GM12878 (cell line): ENCODE results near the gene KRAS. TPM values are rescaled to one million over a fixed set of nuclear protein-coding genes. Genes with fewer than 3 reads are reported as not detected.

ENCODE experiments used
- ATAC-seq: fragments of 200-7000 bp; cut with Tn5 transposase; 3 replicates; pipeline ENCODE4 v1.9.1; 2020; ENCODE audit warnings: mild to moderate bottlenecking, moderate library complexity
- BruUV-seq: library from RNA; stranded (reverse); fragments of 400-500 nt; replicated peaks from 2 replicates; lab custom pipeline; 2021; lab: Mats Ljungman, UMichigan
- CTCF ChIA-PET: fragments of 300-600 bp; sonication (Branson Sonifier 250); formaldehyde crosslinking; extraction: SDS; loops from one replicate; lab custom pipeline; 2021; ENCODE audit warnings: inconsistent platforms; lab: Yijun Ruan, JAX
- POLR2A ChIA-PET: fragments of 350-600 bp; formaldehyde crosslinking; extraction: SDS; loops from one replicate; lab custom pipeline; 2021; ENCODE audit warnings: inconsistent platforms; lab: Charles Lee
- RAD21 ChIA-PET: fragments of 300-600 bp; sonication (Branson Sonifier 250); formaldehyde crosslinking; loops from one replicate; lab custom pipeline; 2023; ENCODE audit warnings: antibody characterized with exemption; ENCODE audit not compliant: unreplicated experiment; lab: Charles Lee
- SMC1A ChIA-PET: fragments of 300-600 bp; sonication (Branson Sonifier 250); formaldehyde crosslinking; loops from one replicate; lab custom pipeline; 2023; ENCODE audit not compliant: unreplicated experiment, uncharacterized antibody; lab: Charles Lee
- DNase-seq: peaks from one replicate; pipeline ENCODE4 v3.0.0-alpha.2; 2011; ENCODE audit warnings: low read depth, low spot score
- FAIRE-seq: peaks from 3 replicates; lab custom pipeline; 2011; peaks lifted over from hg19 to GRCh38; lab: Jason Lieb, UNC
- H2AFZ ChIP-seq: 2 replicates; pipeline ENCODE4 v1.6.0; 2011; ENCODE audit warnings: low read depth, low read length, control low read depth; ENCODE audit not compliant: control insufficient read depth
- H3K27ac ChIP-seq: 2 replicates; pipeline ENCODE4 v1.5.1; 2011; ENCODE audit warnings: control low read depth; ENCODE audit not compliant: control insufficient read depth, insufficient read depth
- H3K27me3 ChIP-seq, 2 experiments: replicated peaks in 1 of 2; 2 replicates each; pipeline versions ENCODE4 v1.6.0 to v1.6.1; 2011; ENCODE audit warnings: low read length in 1 of 2; ENCODE audit not compliant: control insufficient read depth in 2 of 2, insufficient read depth in 2 of 2
- H3K36me3 ChIP-seq, 2 experiments: 2 replicates each; pipeline ENCODE4 v1.5.1; 2011; ENCODE audit warnings: low read length in 1 of 2; ENCODE audit not compliant: control insufficient read depth in 2 of 2, insufficient read depth in 2 of 2
- H3K4me1 ChIP-seq: 2 replicates; pipeline ENCODE4 v1.6.1; 2011; ENCODE audit warnings: mild to moderate bottlenecking, low read length, moderate library complexity, mixed read lengths; ENCODE audit not compliant: control insufficient read depth, insufficient read depth
- H3K4me2 ChIP-seq: 2 replicates; pipeline ENCODE4 v1.6.0; 2011; ENCODE audit warnings: control low read depth; ENCODE audit not compliant: control insufficient read depth, insufficient read depth
- H3K4me3 ChIP-seq: fragments of 200-600 bp; sonication (generic); 2 replicates; pipeline ENCODE4 v1.5.1; 2016
- H3K79me2 ChIP-seq: 2 replicates; pipeline ENCODE4 v1.6.0; 2011; ENCODE audit warnings: low read length; ENCODE audit not compliant: control insufficient read depth, insufficient read depth
- H3K9ac ChIP-seq: 2 replicates; pipeline ENCODE4 v1.8.0; 2011; ENCODE audit warnings: low read length, control low read depth, mixed read lengths; ENCODE audit not compliant: control insufficient read depth, insufficient read depth
- H3K9me3 ChIP-seq: replicated peaks from 3 replicates; pipeline ENCODE4 v1.5.1; 2011; ENCODE audit warnings: mild to moderate bottlenecking, low read length; ENCODE audit not compliant: control insufficient read depth, insufficient read depth
- H4K20me1 ChIP-seq: 2 replicates; pipeline ENCODE4 v1.6.0; 2011; ENCODE audit not compliant: control insufficient read depth, insufficient read depth
- BRCA1 ChIP-seq: IDR thresholded peaks from 2 replicates; pipeline ENCODE4 v1.6.1; 2011; ENCODE audit warnings: low read depth, low read length, improper control_type of control experiment
- CEBPB ChIP-seq, 2 experiments: fragments of 150-350 bp in 1 of 2; IDR thresholded peaks; 2 replicates each; pipeline ENCODE4 v1.6.1; 2012 to 2014; ENCODE audit warnings: low read depth in 2 of 2, low read length in 2 of 2, borderline replicate concordance in 1 of 2, inconsistent platforms in 1 of 2
- E4F1 ChIP-seq: fragments of 450-650 bp; IDR thresholded peaks from 2 replicates; pipeline ENCODE4 v1.6.1; 2018; ENCODE audit warnings: borderline replicate concordance, mild to moderate bottlenecking; ENCODE audit not compliant: partially characterized antibody
- EED ChIP-seq: sonication (generic); IDR thresholded peaks from 2 replicates; pipeline ENCODE4 v1.6.1; 2016; ENCODE audit warnings: antibody characterized with exemption, low read depth
- ELK1 ChIP-seq: IDR thresholded peaks from 2 replicates; pipeline ENCODE4 v1.6.1; 2012; ENCODE audit warnings: low read depth, low read length, improper control_type of control experiment
- IRF5 ChIP-seq: fragments of 450-650 bp; IDR thresholded peaks from 2 replicates; pipeline ENCODE4 v1.6.1; 2017; ENCODE audit warnings: borderline replicate concordance
- NFIC ChIP-seq: IDR thresholded peaks from 2 replicates; pipeline ENCODE4 v1.6.1; 2012; ENCODE audit warnings: low read depth, mild to moderate bottlenecking, inconsistent platforms, low read length, moderate library complexity
- NR2F1 ChIP-seq: fragments of 450-650 bp; conservative IDR thresholded peaks from 2 replicates; pipeline ENCODE4 v1.6.1; 2017; ENCODE audit warnings: mild to moderate bottlenecking
- PKNOX1 ChIP-seq: fragments of 450-650 bp; IDR thresholded peaks from 2 replicates; pipeline ENCODE4 v1.6.1; 2016; ENCODE audit warnings: mild to moderate bottlenecking
- SIX5 ChIP-seq: IDR thresholded peaks from 2 replicates; pipeline ENCODE4 v1.6.1; 2011; ENCODE audit warnings: mild to moderate bottlenecking, low read depth, low read length, moderate library complexity; ENCODE audit not compliant: severe bottlenecking
- SMARCA5 ChIP-seq: fragments of 450-650 bp; IDR thresholded peaks from 2 replicates; pipeline ENCODE4 v1.6.1; 2017; ENCODE audit warnings: mild to moderate bottlenecking
- SP1 ChIP-seq: IDR thresholded peaks from one replicate; pipeline ENCODE4 v1.6.1; 2011; ENCODE audit warnings: low read depth, low read length
- TCF12 ChIP-seq: IDR thresholded peaks from 2 replicates; pipeline ENCODE4 v1.6.1; 2011; ENCODE audit warnings: low read depth, mild to moderate bottlenecking, low read length
- whole genome bisulfite sequencing: methylation state at CpG from one replicate; pipeline ENCODE4 v1.1.6; 2016; ENCODE audit warnings: low lambda C conversion rate; ENCODE audit not compliant: insufficient replicate concordance, insufficient coverage; ENCODE audit errors: missing lambda C conversion rate; 5-methylcytosine and 5-hydroxymethylcytosine counted together
- in situ Hi-C: fragments of 300-500 bp; cut with MboI; formaldehyde crosslinking; loops from 9 replicates; pipeline ENCODE4 v1.14.3; 2018; ENCODE audit warnings: mixed read lengths
- intact Hi-C: fragments of 100-400 bp; cut with micrococcal nuclease; formaldehyde crosslinking; loops from one replicate; pipeline ENCODE4 v1.14.2; 2022; ENCODE audit not compliant: unreplicated experiment
- polyA plus RNA-seq, 11 experiments: library from polyadenylated mRNA; depleted of rRNA in 4 of 11; unstranded in 6 of 11; stranded (reverse) in 5 of 11; fragments of >200 nt; fragmentation: Nextera tagmentation in 4 of 11; fragmentation: Illumina TruSeq in 1 of 11; extraction: Ambion mirVana in 4 of 11; extraction: Trizol in 1 of 11; gene quantifications; 1 replicate in 1 of 11; 2 replicates in 10 of 11; pipeline versions ENCODE4 v1.2.1 to v1.2.3, GENCODE V29; 2011 to 2016; ENCODE audit warnings: inconsistent platforms in 2 of 11, missing spikeins in 2 of 11, low read depth in 1 of 11
- total RNA-seq, 4 experiments: library from RNA; depleted of rRNA in 3 of 4; stranded (reverse); fragments of >200 nt in 3 of 4; fragmentation: Illumina TruSeq in 1 of 4; extraction: Trizol in 1 of 4; gene quantifications; 2 replicates each; pipeline versions ENCODE4 v1.2.1 to v1.2.3, GENCODE V29; 2013 to 2021

The KRAS gene
- total and polyA plus RNA-seq, 10 of the 15 experiments (the other 5 are each of a cell fraction or from before 2014, with no cell fraction given) = 3.1 to 23.8 (median 8.0) TPM

- TF ChIP-seq ELK1 (no peak), TCF12 (no peak), E4F1 (no peak), SIX5 (no peak), SMARCA5 (no peak), BRCA1 (no peak), PKNOX1 (no peak), CEBPB (IDR thresholded peaks at IDR 0.05; ENCODE audit: borderline replicate concordance in 1 of 2, low read depth in 2 of 2, low read length in 2 of 2) (no peak), EED (no peak), NFIC (no peak), NR2F1 (no peak), IRF5 (no peak), SP1 (no peak)
- DNase-seq (no peak), FAIRE-seq (no peak), ATAC-seq (no peak)
- SMC1A ChIA-PET = interaction anchor here (0.6 to 1.9 kb wide), 3 partner anchors 15 to 860 kb away, joined by 3 to 7 read pairs (median 5); no protein-coding TSS in a partner anchor
- no TSS peak for BruUV-seq
- POLR2A ChIA-PET = no interaction called here
- no peaks in the 10 kb centered on the region for H3K79me2 ChIP-seq
- H3K27ac ChIP-seq = no peak overlapping the region
- no peak overlapping the region for H3K9ac ChIP-seq
- CTCF ChIA-PET = interaction anchor here (1.0 to 1.8 kb wide), 3 partner anchors 9 to 36 kb away, joined by 3 to 6 read pairs (median 4); no protein-coding TSS in a partner anchor
- H3K9me3 ChIP-seq = no peaks in the 10 kb centered on the region; the same call in 2 of the 3 replicates
- WGBS = 84% methylated on average over 5 of the region's 5 CpGs
- RAD21 ChIA-PET = interaction anchor here (0.9 to 2.1 kb wide), 3 partner anchors 19 to 131 kb away, joined by 3 to 6 read pairs (median 3); no protein-coding TSS in a partner anchor
- intact Hi-C loops = no loop called here
- no peak overlapping the region for H2AFZ ChIP-seq
- H3K4me2 ChIP-seq = no peak overlapping the region
- H4K20me1 ChIP-seq = no peaks in the 10 kb centered on the region
- in situ Hi-C loops = no loop called here
- peaks cover 10% of the 10 kb centered on the region for H3K4me1 ChIP-seq
- no peaks in the 10 kb centered on the region for H3K36me3 ChIP-seq
- no peaks in the 10 kb centered on the region for H3K27me3 ChIP-seq
- no peak overlapping the region for H3K4me3 ChIP-seq
These were observed 5.3 kb upstream of the KRAS start for GRCh38 chr12:25256005-25256404.
